HG03039 (cell line): ENCODE measurements around the gene ACSF2.
"Not testable (repeated sequence)": the region's sequence is repeated elsewhere in the genome, so short reads cannot be mapped to it uniquely, and the experiment has no call there.

Experiments
- ATAC-seq: cut with Tn5 transposase; IDR thresholded peaks from one replicate; pipeline ENCODE4 v1.9.1; 2021; ENCODE audit warnings: mild to moderate bottlenecking, moderate library complexity; ENCODE audit not compliant: unreplicated experiment

Gene ACSF2

DNA sequence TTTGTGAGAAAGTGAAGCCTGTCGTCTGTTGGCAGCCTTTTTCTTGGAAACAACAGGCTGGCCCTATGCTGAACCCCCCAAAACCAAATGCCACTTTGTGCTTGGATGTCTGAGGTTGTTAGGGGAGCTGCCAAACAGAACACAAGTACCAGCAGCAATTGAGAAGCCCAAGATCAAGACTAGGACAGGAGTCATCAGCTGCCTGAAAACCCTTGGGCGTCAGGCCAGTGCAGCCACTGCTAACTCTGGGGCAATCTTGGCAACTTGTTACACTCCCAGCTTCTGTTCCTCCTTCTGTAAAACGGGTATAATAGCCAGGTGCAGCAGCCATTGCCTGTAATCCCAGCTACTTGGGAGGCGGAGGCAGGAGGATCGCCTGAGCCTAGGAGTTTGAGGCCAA is 19.4 kb upstream of the ACSF2 start:
- no peak for ATAC-seq

DNA sequence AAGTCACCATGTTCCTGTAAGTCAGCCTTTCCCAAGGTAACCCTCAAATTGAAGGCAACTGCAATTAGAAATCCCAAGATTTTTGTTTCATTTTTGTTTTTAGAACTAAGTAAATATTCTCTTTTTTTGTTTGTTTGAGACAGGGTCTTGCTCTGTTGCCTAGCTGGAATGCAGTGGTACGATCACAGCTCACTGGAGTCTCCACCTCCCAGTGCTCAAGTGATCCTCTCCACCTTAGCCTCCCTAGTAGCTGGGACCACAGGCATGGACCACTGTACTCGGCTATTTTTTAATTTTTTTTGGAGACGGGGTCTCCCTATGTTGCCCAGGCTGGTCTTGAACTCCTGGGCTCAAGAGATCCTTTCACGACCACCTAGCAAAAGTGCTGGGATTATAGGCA is 18.1 kb upstream of the ACSF2 start:
- no peak for ATAC-seq

DNA sequence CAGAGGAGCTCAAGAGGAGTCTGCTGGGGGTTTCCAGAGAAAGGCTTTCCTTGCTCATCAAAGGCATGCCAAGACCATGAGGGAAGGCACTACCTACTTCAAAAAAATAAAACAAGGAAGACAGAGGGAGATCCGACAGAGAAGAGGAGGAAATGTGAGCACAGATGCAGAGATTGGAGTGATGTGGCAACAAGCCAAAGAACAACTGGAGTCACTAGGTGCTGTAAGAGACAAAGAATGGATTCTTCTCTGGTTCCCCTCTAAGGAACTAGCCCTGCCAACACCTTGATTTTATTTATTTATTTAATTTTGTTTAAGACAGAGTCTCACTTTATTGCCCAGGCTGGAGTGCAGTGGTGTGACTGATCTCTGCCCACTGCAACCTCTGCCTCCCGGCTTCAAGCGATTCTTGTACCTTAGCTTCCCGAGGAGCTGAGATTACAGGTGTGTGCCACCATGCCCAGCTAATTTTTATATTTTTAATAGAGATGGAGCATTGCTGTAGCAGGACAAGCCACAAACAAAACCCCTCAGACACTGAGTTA is 13.8 kb upstream of the ACSF2 start:
- no peak for ATAC-seq

DNA sequence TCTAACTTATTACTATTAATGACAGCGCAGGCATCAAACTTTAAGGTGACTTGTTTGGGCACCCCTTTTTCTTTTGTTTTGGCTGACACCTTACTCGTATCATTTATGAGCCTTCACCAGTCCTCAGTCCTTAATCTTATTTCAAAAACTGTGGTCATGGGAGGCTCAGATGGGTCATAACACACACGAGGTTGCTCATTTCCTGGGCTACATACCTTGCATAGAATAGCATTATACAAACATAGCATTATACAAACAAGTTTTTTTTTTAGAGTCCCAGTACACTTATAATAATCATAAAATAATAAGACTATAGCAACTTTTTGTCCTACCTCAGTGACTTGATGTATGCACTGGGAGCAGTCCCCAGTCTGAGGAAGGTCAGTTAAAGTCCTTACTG is 11.2 kb upstream of the ACSF2 start:
- ATAC-seq: no peak

DNA sequence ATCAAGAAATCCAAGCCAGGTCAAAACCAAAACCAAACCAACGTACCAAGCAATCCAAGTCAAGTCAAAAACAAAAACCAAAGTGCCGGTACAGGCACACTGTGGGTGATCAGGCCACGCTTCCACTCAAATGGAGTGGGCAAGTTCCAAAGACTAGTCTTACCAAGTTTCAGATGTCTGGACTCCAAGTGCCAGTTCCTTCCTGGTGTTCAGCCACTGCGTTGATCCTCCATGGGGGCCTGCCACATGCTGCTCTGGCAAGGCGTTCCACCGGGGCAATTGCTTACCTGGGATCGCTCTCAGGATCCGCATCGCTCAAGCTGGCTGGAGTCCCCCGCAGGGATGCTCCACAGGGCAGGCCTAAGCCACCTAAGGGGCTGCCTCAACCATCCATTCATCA is 6.4 kb upstream of the ACSF2 start:
- ATAC-seq: not testable (repeated sequence)

DNA sequence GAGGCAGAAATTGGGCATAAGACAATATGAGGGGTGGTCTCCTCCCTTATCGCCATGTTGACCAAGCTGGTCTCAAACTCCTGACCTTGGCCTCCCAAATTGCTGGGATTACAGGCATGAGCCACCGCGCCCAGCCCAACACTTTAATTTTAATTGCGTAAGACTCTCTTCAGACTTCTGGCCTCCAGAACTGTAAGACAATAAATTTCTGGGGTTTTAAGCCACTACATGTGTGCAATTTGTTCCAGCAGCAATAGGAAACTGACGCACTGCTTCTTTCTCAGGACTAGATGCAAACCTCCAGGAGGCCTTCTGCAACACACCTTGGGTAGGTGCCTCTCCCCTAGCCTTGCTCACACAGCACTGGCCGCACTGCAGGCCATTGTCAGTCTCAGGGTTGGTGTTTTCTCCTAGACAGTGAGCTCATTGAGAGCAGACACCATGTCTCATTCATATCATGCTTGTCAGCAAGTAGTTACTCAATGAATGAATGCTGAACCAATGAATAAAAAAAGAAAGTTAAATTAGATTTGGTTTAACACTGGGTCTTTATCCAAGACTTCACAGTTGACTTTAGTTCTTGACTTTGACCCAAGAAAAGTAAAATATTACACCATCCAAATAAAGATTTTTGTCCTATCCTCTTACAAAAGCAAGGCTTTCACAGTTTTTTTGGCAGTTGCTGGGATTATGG is 5.5 kb upstream of the ACSF2 start:
- ATAC-seq: no peak

DNA sequence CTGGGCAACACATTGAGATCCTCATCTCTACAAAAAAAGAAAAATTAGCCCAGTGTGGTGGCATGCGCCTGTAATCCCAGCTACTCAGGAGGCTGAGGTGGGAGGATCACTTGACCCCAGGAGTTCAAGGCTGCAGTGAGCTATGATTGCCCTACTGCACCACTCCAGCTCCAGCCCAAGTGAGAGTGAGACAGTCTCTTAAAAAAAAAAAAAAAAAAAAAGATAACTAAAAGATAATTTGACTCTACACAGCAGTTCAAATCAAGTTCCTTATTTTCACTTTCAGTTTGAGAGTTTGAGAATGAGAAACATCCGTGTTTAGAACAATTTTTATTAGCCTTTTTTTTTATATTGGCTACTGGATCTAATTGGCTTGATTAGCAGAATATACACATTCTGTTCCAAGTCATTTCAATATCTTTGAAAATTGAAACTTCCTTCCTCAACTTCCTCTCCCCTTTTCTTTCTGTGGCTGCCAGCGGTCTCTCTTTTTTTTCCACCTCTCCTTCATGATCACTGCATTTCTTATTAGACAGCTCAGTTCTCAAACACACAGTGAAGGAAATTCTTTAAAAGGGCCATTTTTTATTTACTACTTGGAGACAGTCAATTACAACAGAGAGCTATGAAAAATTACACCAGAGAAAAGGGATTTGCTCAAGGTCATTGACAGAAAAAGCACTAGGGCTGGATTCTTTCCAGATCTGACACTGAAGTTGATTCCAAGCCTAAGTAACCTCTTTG is 4.5 kb upstream of the ACSF2 start:
- no peak for ATAC-seq

DNA sequence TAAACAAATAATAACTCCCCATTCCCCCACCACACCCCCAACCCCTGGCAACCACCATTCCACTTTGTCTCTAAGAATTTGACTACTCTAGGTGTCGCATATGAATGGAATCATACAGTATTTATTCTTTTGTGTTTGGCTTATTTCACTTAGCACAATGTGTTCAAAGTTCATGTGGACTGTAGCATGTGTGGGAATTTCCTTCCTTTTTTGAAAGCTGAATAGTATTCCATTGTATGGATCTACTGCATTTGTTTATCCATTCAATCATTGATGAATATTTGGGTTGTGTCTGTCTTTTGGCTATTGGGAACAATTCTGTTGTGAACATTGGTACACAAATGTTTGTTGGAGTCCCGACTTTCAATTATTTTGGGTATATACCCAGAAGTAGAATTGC is 3.3 kb upstream of the ACSF2 start:
- ATAC-seq: no peak

DNA sequence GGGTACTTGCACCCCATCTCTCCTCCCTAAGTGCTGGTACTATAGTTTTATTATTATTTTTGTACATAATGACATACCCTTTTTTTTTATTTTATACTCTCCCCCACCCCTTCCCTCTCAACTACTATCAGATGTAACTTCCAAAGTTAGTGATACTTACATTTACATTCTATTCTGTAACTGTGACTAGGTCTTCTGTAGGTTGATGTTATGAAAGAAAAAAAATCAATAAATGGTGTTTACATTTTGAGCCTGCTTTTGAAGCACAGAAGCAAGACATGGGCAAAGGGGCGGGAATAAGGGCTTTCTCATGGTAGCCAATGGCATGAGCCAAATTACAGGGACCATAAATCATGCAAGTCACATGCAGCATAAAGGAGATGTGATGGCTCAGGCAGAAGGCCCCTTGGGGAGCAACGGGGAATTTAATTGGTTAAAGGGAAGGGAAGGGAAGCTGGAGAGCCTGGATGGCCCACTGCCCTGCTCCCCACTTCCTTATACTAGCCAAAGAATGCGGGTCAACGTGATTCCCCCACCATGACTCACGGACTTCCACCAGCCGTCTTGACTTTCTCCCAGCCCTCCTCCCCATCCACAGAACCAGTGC is 2.4 kb upstream of the ACSF2 start:
- ATAC-seq: no peak

DNA sequence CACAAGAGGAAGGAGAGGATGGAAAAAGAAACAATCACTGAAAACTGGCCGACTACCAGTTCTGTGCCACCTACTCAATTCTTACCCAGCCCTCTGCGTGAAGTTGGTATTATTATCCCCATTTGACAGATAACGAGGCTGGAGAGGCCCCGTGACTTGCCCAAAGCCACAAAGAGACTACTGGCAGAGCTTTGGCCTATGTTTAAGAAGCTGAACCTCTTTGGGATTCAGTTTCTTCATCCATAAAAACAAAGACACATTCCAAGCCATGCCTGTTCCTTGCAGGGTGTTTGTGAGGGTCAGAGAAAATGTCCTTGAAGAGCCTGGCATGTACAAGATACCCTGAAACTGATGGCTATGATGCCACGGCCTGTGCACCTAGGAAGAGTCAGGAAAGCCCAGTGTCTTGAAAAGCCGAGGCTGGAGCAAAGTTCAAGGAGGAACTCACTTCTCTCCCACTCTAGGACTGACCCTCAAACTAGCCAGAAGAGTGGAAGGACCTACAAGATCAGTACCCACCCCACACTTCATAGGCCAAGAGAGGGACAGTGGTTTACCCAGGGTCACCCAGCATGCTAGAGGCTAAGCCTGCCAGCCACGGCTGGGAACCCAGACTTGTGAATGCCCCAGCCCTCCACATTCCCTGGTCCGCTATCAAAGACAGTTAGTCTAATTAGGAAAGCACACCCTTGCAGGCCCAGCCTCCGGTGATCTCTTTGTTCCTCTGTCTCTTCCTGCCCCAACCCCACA is 1.6 kb upstream of the ACSF2 start:
- no peak for ATAC-seq

DNA sequence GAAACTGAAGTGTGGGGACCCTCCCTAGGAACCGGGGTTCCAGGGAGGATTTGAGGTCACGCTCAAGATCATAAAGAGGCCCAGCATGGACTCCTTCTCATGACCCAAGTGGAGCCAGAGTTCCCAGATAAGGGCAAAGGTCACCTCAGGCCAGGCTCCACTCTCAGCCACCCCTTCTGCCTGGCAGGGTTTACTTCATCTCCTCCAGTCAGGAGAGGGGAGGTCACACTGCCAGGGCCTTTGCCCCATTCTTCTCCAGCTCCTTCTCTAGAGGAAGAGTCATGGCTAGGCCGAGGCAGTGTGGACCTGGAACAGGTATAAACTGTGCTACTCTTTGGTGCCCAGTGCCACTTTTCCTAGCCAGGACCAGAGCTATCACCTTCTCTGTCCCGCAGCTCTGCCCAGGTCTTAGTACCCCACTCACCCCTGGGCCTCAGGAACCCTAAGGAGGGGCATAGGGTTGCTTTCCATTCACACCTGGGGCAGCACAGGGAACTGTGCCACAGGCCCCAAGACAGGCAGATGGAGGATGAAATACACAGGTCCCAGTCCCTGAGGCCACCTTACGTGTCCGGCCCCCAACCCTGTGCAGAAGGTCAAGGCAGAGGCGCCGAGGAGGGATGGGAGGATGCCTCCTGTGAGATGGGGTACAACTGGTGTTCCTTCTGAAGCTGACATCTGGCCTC is 879 bp upstream of the ACSF2 start:
- ATAC-seq: no peak

DNA sequence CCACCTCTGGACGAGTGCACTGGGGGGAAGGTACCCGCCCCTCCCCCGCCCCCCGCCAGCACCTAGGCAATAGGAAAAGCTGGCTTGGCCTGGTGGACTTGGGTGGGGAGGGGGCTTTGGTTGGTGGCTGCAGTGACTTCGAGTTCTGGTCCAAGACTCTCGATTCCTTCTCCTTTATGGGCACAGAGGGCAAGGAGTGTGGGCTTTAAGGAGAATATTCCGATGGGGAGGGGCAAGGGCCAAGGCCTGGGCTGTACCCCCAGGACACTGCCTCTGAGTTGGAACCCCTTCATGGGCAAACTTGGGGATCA is 409 bp downstream of the ACSF2 start:
- ATAC-seq: no peak

DNA sequence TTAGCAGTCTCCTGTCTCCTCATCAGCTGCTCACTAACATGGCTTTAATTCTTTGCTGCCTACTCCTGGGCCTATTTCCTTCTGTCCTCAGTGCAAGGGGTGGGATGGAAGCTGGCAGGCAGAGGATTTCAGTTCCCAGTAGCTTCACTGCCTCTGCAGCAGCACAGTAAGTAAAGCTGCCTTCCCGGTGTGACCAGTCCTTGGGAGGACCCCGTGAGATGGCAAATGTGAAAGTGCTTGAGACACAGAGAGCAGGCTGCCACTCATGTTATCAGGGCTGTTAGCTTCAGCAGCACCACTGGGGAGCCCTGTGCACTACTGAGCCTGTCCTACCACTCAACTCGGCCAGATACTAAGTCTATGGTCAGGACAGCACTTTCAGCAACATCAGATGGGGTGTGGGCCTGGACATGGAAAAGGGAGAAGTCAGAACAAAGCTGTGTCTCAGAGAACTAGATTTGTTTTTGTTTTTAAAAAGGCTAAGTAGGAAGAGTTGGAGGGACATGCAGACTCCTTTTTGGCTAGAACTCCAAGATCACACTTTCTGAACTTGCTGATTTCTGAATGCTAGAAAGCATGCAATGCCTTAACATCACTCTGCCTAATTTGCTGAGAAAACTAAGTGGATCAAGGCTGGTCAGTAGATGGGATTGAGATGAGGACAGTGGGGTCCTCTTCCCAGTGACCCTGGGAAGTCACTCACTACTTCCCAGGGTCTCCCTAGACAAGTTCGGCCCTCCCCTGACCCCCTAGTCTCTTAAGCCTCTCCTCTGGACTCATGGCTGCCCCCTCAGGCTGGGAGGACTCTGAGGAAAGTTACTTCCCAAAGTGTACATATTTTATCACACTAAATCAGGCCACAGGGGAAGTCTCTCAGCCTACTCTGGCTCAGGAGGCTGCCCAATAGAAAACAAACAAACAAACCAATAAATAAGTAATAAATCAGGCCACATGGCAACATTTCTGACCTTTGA is 1.1 kb downstream of the ACSF2 start:
- no peak for ATAC-seq

DNA sequence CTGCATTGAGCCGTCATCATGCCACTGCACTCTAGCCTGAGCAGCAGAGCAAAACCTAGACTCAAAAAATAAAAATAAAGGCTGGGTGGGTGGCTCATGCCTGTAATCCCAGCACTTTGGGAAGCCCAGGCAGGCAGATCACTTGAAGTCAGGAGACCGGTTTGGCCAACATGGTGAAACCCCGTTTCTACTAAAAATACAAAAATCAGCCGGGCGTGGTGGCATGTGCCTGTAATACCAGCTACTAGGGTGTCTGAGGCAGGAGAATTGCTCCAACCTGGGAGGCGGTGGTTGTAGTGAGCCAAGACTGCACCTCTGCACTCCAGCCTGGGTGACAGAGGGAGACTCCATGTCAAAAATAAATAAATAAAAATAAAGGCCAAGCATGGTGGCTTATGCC is 2.1 kb downstream of the ACSF2 start:
- ATAC-seq: not testable (repeated sequence)

DNA sequence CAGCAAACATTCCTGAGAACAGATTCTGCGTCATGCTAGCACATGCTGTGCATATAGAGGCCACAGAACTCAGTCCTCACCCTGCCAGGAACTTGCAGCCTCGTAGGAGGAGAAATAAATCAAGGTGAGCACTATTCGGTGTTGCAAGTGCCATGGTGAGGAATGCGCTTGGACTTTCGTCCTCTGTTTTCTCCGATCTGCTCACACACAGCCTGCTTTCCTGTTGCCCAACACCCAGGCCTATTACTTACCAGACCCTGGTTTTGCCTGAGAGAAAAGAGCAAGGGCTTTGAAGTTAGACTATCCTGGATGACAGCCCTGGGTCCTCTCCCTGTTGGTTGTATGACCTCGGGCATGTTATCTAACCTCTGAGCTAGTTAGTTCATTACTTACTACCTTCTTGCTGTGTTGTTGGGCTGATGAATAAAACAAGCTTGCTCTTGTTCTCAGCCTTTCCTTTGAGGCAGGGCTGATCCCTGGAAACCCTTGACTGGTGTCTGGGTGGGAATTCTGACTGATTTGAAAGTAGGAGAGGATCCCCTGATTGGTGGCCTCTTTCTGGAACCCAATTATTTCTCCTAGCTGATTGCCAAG is 2.9 kb downstream of the ACSF2 start:
- no peak for ATAC-seq

DNA sequence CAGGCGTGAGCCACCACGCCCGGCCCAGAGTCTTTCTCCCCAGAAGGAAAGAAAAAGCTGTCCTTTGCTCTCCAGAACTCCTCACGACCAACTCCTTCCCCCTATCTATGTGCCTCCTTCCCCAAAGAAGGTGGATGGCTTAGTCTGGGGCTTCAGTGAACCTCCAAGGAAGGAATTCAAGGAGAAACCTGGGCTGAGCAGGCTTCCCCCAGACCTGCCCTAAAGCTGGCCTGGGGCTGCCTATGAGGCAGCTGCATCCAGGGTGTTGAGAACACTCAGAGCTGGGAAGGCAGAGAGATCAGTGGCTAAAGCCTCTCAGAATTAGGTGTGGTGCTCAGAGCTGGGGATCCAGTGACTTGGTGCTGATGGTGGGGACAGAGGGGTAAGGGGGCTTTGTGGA is 3.8 kb downstream of the ACSF2 start:
- no peak for ATAC-seq

DNA sequence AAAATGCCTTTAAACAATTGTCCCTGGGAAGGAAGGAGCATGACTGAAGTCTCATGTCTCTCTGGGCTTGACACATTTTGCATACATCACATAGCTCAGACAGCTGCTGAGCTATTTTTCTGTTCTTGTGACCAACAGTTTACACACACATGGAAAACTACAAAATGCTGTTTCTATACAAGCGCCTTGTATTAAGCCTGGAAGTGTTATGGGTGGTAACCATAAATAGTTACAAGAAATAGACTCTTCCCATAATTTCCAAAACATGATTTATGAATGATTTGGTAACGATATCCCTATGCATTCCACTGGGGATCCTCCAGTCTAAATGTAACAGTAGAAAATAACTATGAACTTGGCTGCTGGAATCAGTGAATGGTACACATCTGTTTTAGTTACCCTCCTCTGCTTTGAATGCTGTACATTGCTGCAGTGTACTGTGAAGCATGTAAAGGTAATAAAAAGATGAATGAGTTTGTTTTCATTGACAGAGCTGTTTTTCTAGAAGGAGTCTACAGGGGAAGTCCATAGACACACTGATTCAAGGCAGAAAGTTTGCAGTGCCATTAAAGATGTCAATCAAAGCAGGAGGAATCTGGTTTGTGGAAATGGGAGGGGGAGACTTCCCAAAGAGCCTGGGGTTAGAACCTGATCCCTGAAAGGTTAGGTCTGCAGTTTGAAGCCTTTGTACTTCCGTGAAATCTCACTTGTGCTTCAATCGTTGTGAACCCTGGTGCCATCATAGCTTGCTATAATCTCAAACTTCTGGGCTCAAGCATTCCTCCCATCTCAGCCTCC is 5.0 kb downstream of the ACSF2 start:
- ATAC-seq: no peak

DNA sequence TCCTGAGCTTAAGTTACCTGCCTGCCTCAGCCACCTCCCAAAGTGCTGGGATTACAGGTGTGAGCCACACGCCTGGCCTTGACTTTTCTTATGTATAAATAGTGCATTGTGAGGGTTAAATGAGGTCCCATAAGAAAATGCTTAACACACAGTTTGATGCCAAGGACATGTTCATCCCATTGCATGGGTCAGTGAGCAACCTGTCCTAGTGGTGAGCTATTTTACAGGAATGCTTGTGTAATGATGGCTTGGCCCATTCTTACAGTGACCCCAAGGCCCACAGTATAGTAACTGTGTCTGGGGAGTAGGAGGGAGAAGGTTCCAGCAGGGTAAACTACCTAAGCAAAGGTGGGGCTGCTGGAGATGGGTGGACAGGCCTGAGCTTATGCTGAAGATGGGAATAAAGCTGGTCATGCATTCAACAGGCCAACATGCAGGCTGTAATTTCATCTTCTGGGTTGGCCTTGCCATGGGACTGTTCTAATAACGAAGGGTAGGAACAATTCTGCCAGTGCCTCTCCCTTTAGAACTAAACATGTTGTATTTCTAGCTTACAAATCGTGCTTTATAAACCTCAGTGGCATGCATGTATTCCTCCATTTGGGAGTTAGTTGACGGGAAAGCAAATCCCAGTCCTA is 6.2 kb downstream of the ACSF2 start:
- no peak for ATAC-seq
